Cerebellar cortex (tissue), 1 donor: Measurements from ENCODE around the gene MCTP1.

Source experiments
- DNase-seq: peaks from one replicate; pipeline ENCODE4 v3.0.0-alpha.2; 2015; ENCODE audit warnings: low spot score

Gene MCTP1

GRCh38 chr5:94699562-94699961 lies 585.3 kb downstream of the MCTP1 start:
- DNase-seq, result no peak

DNA sequence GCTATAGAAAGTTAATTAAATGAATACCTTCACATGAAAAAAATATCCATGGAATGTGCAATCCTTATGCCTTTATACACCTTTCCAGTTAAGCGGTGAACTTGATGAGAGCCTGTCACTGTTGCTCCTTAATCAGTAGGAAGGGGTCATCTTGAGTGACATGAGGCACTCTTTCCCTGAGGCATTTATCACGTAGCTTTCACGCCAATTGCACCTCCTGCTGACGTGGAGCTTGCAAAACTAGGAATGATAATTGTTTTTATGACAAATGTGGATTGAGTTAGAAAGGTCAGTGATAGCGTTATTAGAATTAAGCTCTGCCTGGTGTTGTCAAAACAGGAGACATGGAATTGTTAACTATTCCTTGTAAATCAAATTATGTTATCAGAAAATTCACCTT lies 586.7 kb downstream of the MCTP1 start:
- DNase-seq, result no peak

DNA sequence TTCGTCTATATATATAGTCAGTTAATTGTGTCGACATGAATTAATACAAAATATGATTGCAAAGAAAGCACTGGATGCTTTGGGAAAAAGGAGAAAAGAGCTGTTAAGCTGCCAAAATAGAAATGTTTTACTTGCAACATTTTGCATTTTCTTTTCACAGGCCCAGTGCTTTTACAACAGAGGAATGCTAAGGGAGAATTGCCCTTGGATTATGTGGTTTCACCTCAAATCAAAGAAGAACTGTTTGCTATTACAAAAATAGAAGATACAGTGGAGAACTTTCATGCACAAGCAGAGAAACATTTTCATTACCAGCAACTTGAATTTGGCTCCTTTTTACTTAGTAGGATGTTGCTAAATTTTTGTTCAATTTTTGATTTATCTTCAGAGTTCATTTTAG lies 590.2 kb downstream of the MCTP1 start:
- no peak for DNase-seq

DNA sequence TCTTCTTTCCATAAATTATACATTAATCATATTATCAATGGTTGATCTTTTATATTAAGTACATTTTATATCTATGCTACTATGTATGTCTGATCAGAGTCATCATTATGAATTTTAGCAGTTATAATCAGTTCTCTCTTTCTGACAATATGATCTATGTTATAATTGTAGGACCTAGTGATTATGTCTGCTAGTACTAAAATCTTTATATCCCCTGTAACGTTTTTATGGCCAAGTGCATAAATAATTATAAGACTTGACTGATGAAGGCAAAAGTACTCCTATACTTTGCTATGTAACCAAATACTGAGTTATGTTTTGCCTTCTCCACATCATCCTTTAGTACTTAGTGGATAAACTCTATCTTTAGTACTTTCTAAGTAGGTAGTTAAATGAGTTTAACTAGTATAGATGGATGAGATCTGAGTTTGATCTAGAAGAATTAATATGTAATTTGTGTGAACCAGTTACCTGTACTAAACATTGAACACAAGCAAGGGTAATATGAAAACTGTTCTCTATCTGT lies 591.0 kb downstream of the MCTP1 start:
- DNase-seq, result peak; percentile 42

GRCh38 chr5:94693043-94693822 lies 591.7 kb downstream of the MCTP1 start:
- DNase-seq, result peak; percentile 89

GRCh38 chr5:94692581-94692980 lies 592.3 kb downstream of the MCTP1 start:
- peak; percentile 51 for DNase-seq

- peak; percentile 97 for DNase-seq
Observed at GRCh38 chr5:94691949-94692348, 592.9 kb downstream of the MCTP1 start.

GRCh38 chr5:94691291-94691690 lies 593.6 kb downstream of the MCTP1 start:
- DNase-seq, result no peak

DNA sequence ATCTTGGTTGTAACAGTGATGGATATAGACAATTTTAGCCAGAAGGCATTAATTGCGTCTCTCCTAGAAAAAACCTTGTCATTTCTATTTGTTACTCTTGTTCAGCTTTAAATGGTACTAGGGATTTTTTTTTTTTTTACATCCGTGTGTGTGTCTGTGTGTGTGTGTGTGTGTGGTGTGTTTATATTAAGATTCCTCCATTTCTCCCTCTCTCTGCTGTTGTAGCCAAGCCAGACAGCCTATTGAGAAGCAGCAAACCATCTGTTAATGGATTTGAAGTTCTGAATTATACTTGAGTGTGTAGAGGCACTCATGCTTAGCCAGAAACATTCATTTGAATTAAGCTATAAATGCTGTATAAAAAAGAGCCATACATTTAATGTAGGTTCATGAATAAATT lies 594.1 kb downstream of the MCTP1 start:
- DNase-seq, result peak; percentile 89

DNA sequence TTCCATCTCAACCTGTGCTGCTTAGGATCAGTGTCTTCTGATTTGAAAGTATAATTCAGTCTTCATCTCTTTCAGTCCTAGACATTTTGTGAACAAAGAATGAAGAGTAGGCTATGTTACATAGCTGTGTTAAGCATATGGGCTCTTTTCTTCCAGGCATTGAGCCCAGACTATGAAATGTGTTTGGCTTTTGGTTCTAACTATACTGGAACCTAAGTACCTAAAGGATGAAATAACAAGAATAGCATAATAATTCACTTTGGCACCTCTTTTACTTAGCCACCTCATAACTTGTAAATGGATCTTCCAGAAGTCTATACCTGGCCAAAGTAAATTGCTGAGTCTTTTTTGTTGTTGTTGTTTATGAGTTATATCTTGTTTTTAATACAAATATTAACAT lies 595.0 kb downstream of the MCTP1 start:
- peak; percentile 64 for DNase-seq

GRCh38 chr5:94682814-94683520 lies 601.9 kb downstream of the MCTP1 start:
- DNase-seq, result no peak

GRCh38 chr5:94675965-94676618 lies 608.8 kb downstream of the MCTP1 start:
- DNase-seq, result no peak

DNA sequence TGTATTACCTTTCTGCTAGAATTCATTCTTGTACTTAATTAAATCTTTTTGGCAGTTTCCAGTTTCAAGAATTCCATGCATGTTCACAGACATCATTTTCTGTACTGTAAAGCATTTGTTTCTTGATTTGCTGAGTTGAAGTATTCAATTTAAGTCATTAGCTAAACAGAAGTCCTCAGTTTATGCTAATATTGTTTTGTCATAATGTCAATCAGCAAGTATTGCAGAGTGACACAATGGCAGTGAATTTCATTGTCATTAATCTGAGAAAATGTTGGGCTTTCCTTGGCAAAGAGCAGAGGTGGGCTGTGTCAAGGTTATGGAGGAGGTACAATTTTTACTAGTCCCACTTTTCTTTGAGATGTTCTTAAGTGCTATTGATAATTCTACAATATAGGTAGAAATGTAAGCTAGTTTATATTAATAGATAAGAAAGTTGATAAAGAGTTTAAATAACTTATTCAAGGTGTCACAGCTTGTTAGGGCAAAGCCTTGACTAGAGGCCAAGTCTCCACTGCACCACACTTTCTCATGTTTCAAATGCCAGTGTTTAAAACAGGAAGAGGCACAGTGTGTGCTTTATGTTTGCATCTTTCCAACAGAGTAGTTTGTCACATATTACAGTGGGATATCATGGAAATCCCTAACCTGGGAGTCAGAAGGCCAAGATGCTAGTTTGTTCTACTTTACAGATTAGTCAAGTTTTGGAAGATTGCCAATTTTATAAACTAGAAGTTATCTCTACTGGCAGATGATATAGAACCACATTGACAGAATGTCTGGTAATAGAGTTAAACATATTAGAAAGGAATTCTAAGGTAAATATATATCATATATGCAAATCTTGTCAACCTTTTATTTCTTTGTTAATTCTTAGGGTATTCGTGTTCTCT lies 610.2 kb downstream of the MCTP1 start:
- DNase-seq, result no peak

DNA sequence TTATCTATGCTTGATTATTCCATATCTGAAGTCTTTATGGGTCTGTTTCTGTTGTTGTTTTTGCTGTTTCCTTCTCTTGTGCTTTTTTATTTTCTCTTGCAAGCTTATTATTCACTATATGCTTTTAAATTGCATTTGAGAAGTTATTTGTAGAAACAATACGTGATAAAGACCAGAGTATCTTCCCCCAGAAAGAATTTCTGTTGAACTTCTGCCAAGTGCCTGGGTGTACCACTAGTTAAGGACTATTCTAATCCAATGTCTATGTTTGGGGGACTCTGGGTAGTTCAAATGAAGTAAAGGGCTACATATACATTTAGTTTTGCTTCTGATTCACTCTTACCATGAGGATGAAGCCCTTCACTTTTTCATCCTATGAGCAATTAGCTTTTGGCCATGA lies 612.1 kb downstream of the MCTP1 start:
- DNase-seq, result no peak

DNA sequence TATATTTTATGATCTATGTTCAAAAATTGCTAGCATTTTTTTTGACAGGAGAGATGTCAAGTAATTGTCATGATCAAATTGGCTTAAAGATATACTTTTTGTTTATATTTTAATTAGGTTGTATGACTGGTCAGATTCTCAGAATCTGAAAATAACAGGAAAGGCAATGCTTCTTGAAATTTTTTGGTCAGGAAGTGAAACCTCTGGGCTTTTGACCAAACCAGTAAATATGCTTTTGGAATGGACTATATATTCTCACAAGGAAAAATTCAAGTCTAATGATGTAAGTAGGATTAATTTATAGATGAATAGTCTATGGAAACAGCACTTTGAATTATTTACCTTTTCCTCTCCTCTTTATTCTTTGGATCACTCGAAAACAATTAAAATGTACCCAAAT lies 614.2 kb downstream of the MCTP1 start:
- DNase-seq, result no peak

GRCh38 chr5:94667937-94668336 lies 617.0 kb downstream of the MCTP1 start:
- no peak for DNase-seq

GRCh38 chr5:94661086-94661485 lies 623.8 kb downstream of the MCTP1 start:
- peak; percentile 13 for DNase-seq

DNA sequence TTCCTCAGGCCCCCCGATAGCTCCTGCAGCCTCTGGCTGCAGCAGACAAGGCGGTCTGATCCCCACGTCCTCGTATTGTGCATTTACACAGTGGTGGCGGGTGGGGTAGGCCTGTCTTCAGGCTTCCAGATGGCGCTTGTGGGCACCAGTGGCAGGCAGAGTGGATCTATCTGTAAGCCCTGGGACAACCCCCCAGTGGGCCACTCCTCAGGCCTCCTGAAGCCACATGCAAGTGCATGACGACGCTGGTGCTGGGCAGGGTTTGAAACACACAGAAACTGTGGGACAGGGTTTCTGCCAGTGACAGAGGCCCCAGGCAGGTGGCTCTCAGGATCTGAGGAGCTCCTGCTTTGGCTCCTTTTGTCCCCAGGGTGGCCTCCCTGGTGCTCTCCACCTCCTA lies 624.4 kb downstream of the MCTP1 start:
- no peak for DNase-seq

DNA sequence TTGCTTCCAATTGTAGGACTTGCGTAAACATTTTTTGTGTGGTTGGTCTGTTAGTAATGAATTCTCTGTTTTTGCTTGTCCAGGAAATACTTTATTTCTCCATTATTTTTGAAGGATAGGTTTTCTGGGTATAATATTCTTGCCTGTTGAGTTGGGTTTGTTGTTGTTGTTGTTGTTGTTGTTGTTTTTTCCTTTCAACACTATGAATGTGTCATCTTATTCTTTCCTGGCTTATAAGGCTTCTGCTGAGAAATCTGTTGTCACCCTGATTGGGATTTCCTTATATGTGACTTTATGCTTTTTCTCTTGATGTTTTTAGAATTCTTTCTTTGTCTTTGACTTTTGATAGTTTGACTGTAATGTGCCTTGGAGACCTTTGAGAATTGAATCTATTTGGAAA lies 626.6 kb downstream of the MCTP1 start:
- DNase-seq, result no peak
